Transverse colon (tissue), 4 donors: ENCODE data around the gene INPP5E. TPM values are rescaled to one million over a fixed set of nuclear protein-coding genes. Genes with fewer than 3 reads are reported as not detected.

Experiments used
- DNase-seq: peaks from one replicate; pipeline ENCODE4 v3.0.0-alpha.2; 2019
- H3K27ac ChIP-seq, 4 donors: fragments of 200-600 bp; sonication (generic); 2 replicates each; pipeline ENCODE4 v1.5.1; 2016 to 2018; ENCODE audit warnings: inconsistent platforms in 4 of 4
- H3K27me3 ChIP-seq: fragments of 200-600 bp; sonication (generic); 2 replicates; pipeline ENCODE4 v1.5.1; 2017; ENCODE audit warnings: inconsistent platforms
- H3K36me3 ChIP-seq, 4 donors: fragments of 200-600 bp; sonication (generic); 2 replicates each; pipeline ENCODE4 v1.5.1; 2017 to 2019; ENCODE audit warnings: inconsistent platforms in 4 of 4
- H3K4me1 ChIP-seq, 4 donors: fragments of 200-600 bp; sonication (generic); 2 replicates each; pipeline ENCODE4 v1.5.1; 2017 to 2020; ENCODE audit warnings: inconsistent platforms in 4 of 4
- H3K4me3 ChIP-seq, 4 donors: fragments of 200-600 bp; sonication (generic); 1 replicate in 1 of 4; 2 replicates in 3 of 4; pipeline versions ENCODE4 v1.5.1 to v1.6.1; 2017 to 2019; ENCODE audit warnings: inconsistent platforms in 4 of 4
- H3K9me3 ChIP-seq, 2 donors: fragments of 200-600 bp; sonication (generic); 2 replicates each; pipeline ENCODE4 v1.5.1; 2017 to 2019; ENCODE audit warnings: inconsistent platforms in 2 of 2
- CTCF ChIP-seq, 5 experiments: fragments of 200-600 bp in 3 of 5; fragments of 450-650 bp in 2 of 5; sonication (generic) in 3 of 5; IDR thresholded peaks; 1 replicate in 2 of 5; 2 replicates in 3 of 5; pipeline ENCODE4 v1.5.1; 2016 to 2017; ENCODE audit warnings: antibody characterized with exemption in 5 of 5, inconsistent platforms in 3 of 5, mild to moderate bottlenecking in 2 of 5, moderate library complexity in 1 of 5
- EP300 ChIP-seq: sonication (generic); formaldehyde crosslinking; IDR thresholded peaks from one replicate; pipeline ENCODE4 v1.6.1; 2017; ENCODE audit warnings: antibody characterized with exemption, low read depth
- POLR2A ChIP-seq: fragments of 450-650 bp; IDR thresholded peaks from one replicate; pipeline ENCODE4 v1.6.1; 2016; ENCODE audit warnings: antibody characterized with exemption, mild to moderate bottlenecking, moderate library complexity
- POLR2AphosphoS5 ChIP-seq, 3 donors: sonication (generic); formaldehyde crosslinking; IDR thresholded peaks; one replicate each; pipeline ENCODE4 v1.6.1; 2016; ENCODE audit warnings: antibody characterized with exemption in 3 of 3
- WGBS, 2 donors: methylation state at CpG; one replicate each; pipeline ENCODE4 v1.1.5; 2018; ENCODE audit warnings: low coverage in 1 of 2; 5-methylcytosine and 5-hydroxymethylcytosine counted together
- in situ Hi-C, 4 donors: fragments of 200-750 bp; cut with MboI; loops; one replicate each; pipeline versions ENCODE4 v1.15.0 to v1.15.1; 2017; ENCODE audit warnings: low sequenced_read_pairs in 3 of 4, low pct_ligation_motif_present in 1 of 4, low pct_unique_long_range_greater_than_20kb in 1 of 4
- intact Hi-C: fragments of 100-400 bp; cut with DNase I; formaldehyde crosslinking; loops from one replicate; pipeline ENCODE4 v1.15.1; 2023; ENCODE audit warnings: low total_unique reads
- total RNA-seq, 4 donors: library from RNA; depleted of rRNA; stranded (reverse); fragments of >200 nt; gene quantifications; one replicate each; pipeline ENCODE4 v1.1.0, GENCODE V29; 2016

The INPP5E gene
- total RNA-seq, 4 donors from 2014 or later: 12.5 to 57.5 (median 18.3) TPM

- 38% methylated on average over 25 of the region's 59 CpGs; no CpG with 5 or more reads in 1 of the 2 donors for WGBS, 2 donors
- in situ Hi-C loops: loop anchor here in 1 of 4 donors (10.0 kb wide), 1 partner anchor 150 kb away; no protein-coding TSS in a partner anchor
- Histone ChIP-seq H3K27me3 (no peaks in the 10 kb centered on the region), H3K27ac (peak overlapping the region; percentile 98 to 100 (median 100)), H3K36me3 (no peaks in the 10 kb centered on the region), H3K9me3 (no peaks in the 10 kb centered on the region), H3K4me1 (peaks cover 20 to 30% (median 23%) of the 10 kb centered on the region in 4 donors), H3K4me3 (peak overlapping the region; percentile 38 to 65 (median 56))
- intact Hi-C loops: no loop called here
- no peak for TF ChIP-seq CTCF (IDR thresholded peaks at IDR 0.05)
- TF ChIP-seq POLR2A: no peak
- no peak for TF ChIP-seq EP300
- no peak for TF ChIP-seq POLR2AphosphoS5 (IDR thresholded peaks at IDR 0.05)
- DNase-seq: peak; percentile 37
Observed at GRCh38 chr9:136484153-136485048, 44.8 kb upstream of the INPP5E start.

GRCh38 chr9:136483589-136484152 lies 44.0 kb upstream of the INPP5E start:
- peak; percentile 57 for TF ChIP-seq POLR2A
- no peak for TF ChIP-seq EP300
- no peak for TF ChIP-seq CTCF (IDR thresholded peaks at IDR 0.05)
- TF ChIP-seq POLR2AphosphoS5 (IDR thresholded peaks at IDR 0.05): peak; percentile 35 to 77 (median 72)
- WGBS, 2 donors: 0% methylated on average over 54 of the region's 63 CpGs; no CpG with 5 or more reads in 1 of the 2 donors
- in situ Hi-C loops (loop anchor here in 1 of 4 donors (10.0 kb wide), 1 partner anchor 151 kb away; no protein-coding TSS in a partner anchor), intact Hi-C loops (no loop called here)
- H3K4me1 ChIP-seq: peaks cover 20 to 30% (median 23%) of the 10 kb centered on the region in 4 donors
- no peaks in the 10 kb centered on the region for H3K9me3 ChIP-seq
- DNase-seq: peak; percentile 95
- no peaks in the 10 kb centered on the region for H3K27me3 ChIP-seq
- peak overlapping the region; percentile 98 to 100 (median 100) for H3K27ac ChIP-seq
- peak overlapping the region; percentile 38 to 65 (median 56) for H3K4me3 ChIP-seq
- peaks cover 0 to 3% (median 0%) of the 10 kb centered on the region in 4 donors for H3K36me3 ChIP-seq

GRCh38 chr9:136482793-136483588 lies 43.3 kb upstream of the INPP5E start, which contains the start of gene SEC16A:
Gene SEC16A, minus strand, starts transcription at chr9:136483040. Its CDS starts 5,425 bp downstream, at chr9:136477615.
- intact Hi-C loops (no loop called here), in situ Hi-C loops (loop anchor here in 1 of 4 donors (10.0 kb wide), 1 partner anchor 152 kb away; no protein-coding TSS in a partner anchor)
- H3K4me1 ChIP-seq: peaks cover 20 to 28% (median 21%) of the 10 kb centered on the region in 4 donors

More at GRCh38 chr9:136482793-136483588, 43.3 kb upstream of the INPP5E start, which contains the start of gene SEC16A:
- no peaks in the 10 kb centered on the region for H3K27me3 ChIP-seq
- 3% methylated on average over 21 of the region's 109 CpGs; no CpG with 5 or more reads in 1 of the 2 donors for WGBS, 2 donors
- peak within 1 kb of the TSS; percentile 98 to 100 (median 100) for H3K27ac ChIP-seq
- peak within 1 kb of the TSS; percentile 80 to 100 (median 88) for H3K4me3 ChIP-seq
- H3K9me3 ChIP-seq: no peaks in the 10 kb centered on the region
- peaks cover 0 to 4% (median 0%) of the 10 kb centered on the region in 4 donors for H3K36me3 ChIP-seq
- peak; percentile 100 for DNase-seq
- TF ChIP-seq CTCF (IDR thresholded peaks at IDR 0.05) (no peak), EP300 (peak; percentile 14), POLR2A (peak; percentile 94), POLR2AphosphoS5 (IDR thresholded peaks at IDR 0.05) (peak; percentile 93 to 97 (median 97))
